Neutrophil (primary cell): ENCODE data around the gene TMEM220.

Experiments
- H3K27ac ChIP-seq: fragments of 200-600 bp; sonication (generic); 2 replicates; pipeline ENCODE4 v1.5.1; 2016; ENCODE audit warnings: mild to moderate bottlenecking, moderate library complexity
- H3K27me3 ChIP-seq: fragments of 200-600 bp; sonication (generic); 2 replicates; pipeline ENCODE4 v1.6.0; 2016; ENCODE audit warnings: mild to moderate bottlenecking
- H3K36me3 ChIP-seq: fragments of 200-600 bp; sonication (generic); 2 replicates; pipeline ENCODE4 v1.5.1; 2017
- H3K4me1 ChIP-seq, 2 experiments: fragments of 200-600 bp in 1 of 2; sonication (generic) in 1 of 2; 1 replicate in 1 of 2; 2 replicates in 1 of 2; pipeline versions ENCODE4 v1.5.1 to v1.6.1; 2013 to 2016; ENCODE audit warnings: low read depth in 1 of 2, low read length in 1 of 2, mild to moderate bottlenecking in 1 of 2, moderate library complexity in 1 of 2; ENCODE audit not compliant: control insufficient read depth in 1 of 2, insufficient read depth in 1 of 2
- H3K4me3 ChIP-seq, 2 experiments: fragments of 200-600 bp in 1 of 2; sonication (generic) in 1 of 2; 1 replicate in 1 of 2; 2 replicates in 1 of 2; pipeline ENCODE4 v1.5.1; 2013 to 2016; ENCODE audit warnings: low read depth in 1 of 2, low read length in 1 of 2, mild to moderate bottlenecking in 1 of 2, moderate library complexity in 1 of 2
- H3K9me3 ChIP-seq: fragments of 200-600 bp; sonication (generic); 2 replicates; pipeline ENCODE4 v1.5.1; 2016
- CTCF ChIP-seq: fragments of 200-600 bp; sonication (generic); IDR thresholded peaks from 2 replicates; pipeline ENCODE4 v1.5.1; 2016; ENCODE audit warnings: antibody characterized with exemption

Gene TMEM220

GRCh38 chr17:10681866-10682446, 47.9 kb downstream of the TMEM220 start:
- no peak overlapping the region for H3K27ac ChIP-seq
- H3K36me3 ChIP-seq, result peaks cover 54% of the 10 kb centered on the region
- H3K9me3 ChIP-seq, result no peaks in the 10 kb centered on the region
- H3K27me3 ChIP-seq, result no peaks in the 10 kb centered on the region
- no peak overlapping the region for H3K4me3 ChIP-seq
- no peak for TF ChIP-seq CTCF
- peaks cover 6 to 11% of the 10 kb centered on the region in 2 experiments for H3K4me1 ChIP-seq

- H3K36me3 ChIP-seq, result peaks cover 14% of the 10 kb centered on the region
- peaks cover 6 to 18% of the 10 kb centered on the region in 2 experiments for H3K4me1 ChIP-seq
- H3K27me3 ChIP-seq, result no peaks in the 10 kb centered on the region
- no peaks in the 10 kb centered on the region for H3K9me3 ChIP-seq
- no peak overlapping the region for H3K27ac ChIP-seq
- H3K4me3 ChIP-seq, result no peak overlapping the region
- TF ChIP-seq CTCF, result no peak
Observed at GRCh38 chr17:10674704-10675103, 55.1 kb downstream of the TMEM220 start.

- Histone ChIP-seq H3K36me3 (peaks cover 12% of the 10 kb centered on the region), H3K27ac (no peak overlapping the region), H3K4me1 (peaks cover 3 to 15% of the 10 kb centered on the region in 2 experiments), H3K4me3 (no peak overlapping the region), H3K27me3 (no peaks in the 10 kb centered on the region), H3K9me3 (no peaks in the 10 kb centered on the region)
- TF ChIP-seq CTCF, result no peak
Observed at GRCh38 chr17:10673312-10673711, 56.5 kb downstream of the TMEM220 start.

GRCh38 chr17:10668775-10669174, 61.0 kb downstream of the TMEM220 start:
- H3K27me3 ChIP-seq, result no peaks in the 10 kb centered on the region
- no peak for TF ChIP-seq CTCF

GRCh38 chr17:10666906-10667305, 62.9 kb downstream of the TMEM220 start:
- TF ChIP-seq CTCF, result no peak
- H3K36me3 ChIP-seq, result no peaks in the 10 kb centered on the region
- H3K4me3 ChIP-seq, result no peak overlapping the region
- H3K4me1 ChIP-seq, result no peaks in the 10 kb centered on the region
- no peaks in the 10 kb centered on the region for H3K27me3 ChIP-seq
- no peak overlapping the region for H3K27ac ChIP-seq
- H3K9me3 ChIP-seq, result no peaks in the 10 kb centered on the region

More at GRCh38 chr17:10668775-10669174, 61.0 kb downstream of the TMEM220 start:
- H3K4me1 ChIP-seq, result no peaks in the 10 kb centered on the region
- H3K4me3 ChIP-seq, result no peak overlapping the region
- H3K27ac ChIP-seq, result no peak overlapping the region
- no peaks in the 10 kb centered on the region for H3K36me3 ChIP-seq
- H3K9me3 ChIP-seq, result no peaks in the 10 kb centered on the region
